ENCODE results near the gene LVRN. TPM values are rescaled to one million over a fixed set of nuclear protein-coding genes. Genes with fewer than 3 reads are reported as not detected.

Gene LVRN
- total RNA-seq, 1 experiment from 2014 or later, result 1.9 TPM

- ChIA-PET CTCF (no interaction called here), RAD21 (ENCODE audit: low non-redundant PET in 1 of 2, low total read pairs in 2 of 2, uncharacterized antibody in 2 of 2, unreplicated experiment in 2 of 2) (no interaction called here)
- no peak for DNase-seq (ENCODE audit: low read depth, low spot score)
Measured at GRCh38 chr5:115963566-115963965, 1.3 kb downstream of the LVRN start.

More at GRCh38 chr5:115963566-115963965, 1.3 kb downstream of the LVRN start:
- Histone ChIP-seq H3K79me2 (ENCODE audit: insufficient read depth, low read length) (no peaks in the 10 kb centered on the region), H4K20me1 (ENCODE audit: insufficient read depth) (no peaks in the 10 kb centered on the region), H3K4me3 (replicated peaks in 1 of 2; ENCODE audit: low read depth in 1 of 2, low read length in 2 of 2) (no peak overlapping the region), H3K9me2 (ENCODE audit: insufficient read depth) (no peaks in the 10 kb centered on the region), H3K4me2 (ENCODE audit: low read length) (no peak overlapping the region), H3K9ac (ENCODE audit: low read length) (no peak overlapping the region), H3K27me3 (ENCODE audit: insufficient read depth, low read length) (no peaks in the 10 kb centered on the region), H3K27ac (ENCODE audit: low read depth, low read length) (no peak overlapping the region), H3K36me3 (ENCODE audit: control insufficient read depth in 1 of 2, insufficient read depth in 2 of 2, low read length in 2 of 2) (no peaks in the 10 kb centered on the region), H2AFZ (ENCODE audit: low read depth, low read length, poor library complexity, severe bottlenecking) (no peak overlapping the region), H3K9me3 (ENCODE audit: control insufficient read depth in 1 of 2, insufficient read depth in 1 of 2, low read depth in 1 of 2, low read length in 2 of 2) (no peaks in the 10 kb centered on the region), H3K4me1 (ENCODE audit: control insufficient read depth in 1 of 2, insufficient read depth in 2 of 2, low read length in 2 of 2) (no peaks in the 10 kb centered on the region)
- no peak for ATAC-seq
- POLR2A ChIA-PET, result no interaction called here
- TF ChIP-seq FOSL1 (IDR thresholded peaks at IDR 0.05; ENCODE audit: low read depth) (no peak), JUND (IDR thresholded peaks at IDR 0.05) (no peak), EGR1 (IDR thresholded peaks at IDR 0.05; ENCODE audit: low read depth) (no peak), RAD21 (IDR thresholded peaks at IDR 0.05; ENCODE audit: low read depth) (no peak), YY1 (IDR thresholded peaks at IDR 0.05; ENCODE audit: extremely low read depth, insufficient replicate concordance, low read depth, low read length) (no peak), REST (IDR thresholded peaks at IDR 0.05; ENCODE audit: low read depth) (no peak), POLR2A (IDR thresholded peaks at IDR 0.05; ENCODE audit: borderline replicate concordance, extremely low read depth, insufficient read depth, insufficient read length) (no peak), EZH2phosphoT487 (IDR thresholded peaks at IDR 0.05; ENCODE audit: borderline replicate concordance) (no peak), CTCF (IDR thresholded peaks at IDR 0.05 in 2 of 3, conservative IDR thresholded peaks at IDR 0.05 in 1 of 3; ENCODE audit: borderline replicate concordance in 1 of 3, insufficient read depth in 1 of 3, low read depth in 2 of 3, low read length in 2 of 3) (no peak), ATF3 (IDR thresholded peaks at IDR 0.05) (no peak), TCF7L2 (IDR thresholded peaks at IDR 0.05; ENCODE audit: borderline replicate concordance, extremely low read depth, insufficient read depth, insufficient read length) (no peak), CBX3 (IDR thresholded peaks at IDR 0.05; ENCODE audit: low read depth) (no peak), SIN3A (IDR thresholded peaks at IDR 0.05; ENCODE audit: low read depth) (no peak)
- intact Hi-C loops (cut with micrococcal nuclease), result no loop called here
- BruUV-seq (replicated peaks), result no TSS peak

Data from HCT116 (cell line).